Activated CD8-positive, alpha-beta T cell treated with anti-CD3 and anti-CD28 coated beads, Interleukin-2, amount 10 ng/mL, durations not matched to agents 7 days and 5 days (primary cell): ENCODE results near the gene OR9G4. TPM values are rescaled to one million over a fixed set of nuclear protein-coding genes. Genes with fewer than 3 reads are reported as not detected.

Source experiments
- ATAC-seq: fragments of 150-1000 bp; cut with Tn5 transposase; one replicate; pipeline ENCODE4 v1.10.0; 2021; ENCODE audit warnings: moderate library complexity
- CTCF ChIA-PET: fragments of 350-600 bp; sonication (Branson Sonifier 250); formaldehyde crosslinking; loops from one replicate; lab custom pipeline; 2021; ENCODE audit warnings: antibody characterized with exemption; lab: Charles Lee
- POLR2A ChIA-PET: fragments of 350-600 bp; sonication (Branson Sonifier 250); formaldehyde crosslinking; loops from one replicate; lab custom pipeline; 2021; ENCODE audit warnings: antibody characterized with exemption; lab: Charles Lee
- DNase-seq: peaks from one replicate; pipeline ENCODE4 v3.0.0-alpha.2; 2020
- H3K27ac Mint-ChIP-seq: one replicate; pipeline ENCODE4 v1.8.0; 2021; ENCODE audit warnings: mild to moderate bottlenecking, mixed read lengths
- H3K27me3 Mint-ChIP-seq: one replicate; pipeline ENCODE4 v1.8.0; 2021; ENCODE audit warnings: low read depth, mixed read lengths
- H3K36me3 Mint-ChIP-seq: one replicate; pipeline ENCODE4 v1.8.0; 2021; ENCODE audit warnings: low read depth, mixed read lengths
- H3K4me1 Mint-ChIP-seq: one replicate; pipeline ENCODE4 v1.8.0; 2021; ENCODE audit warnings: low read depth, mixed read lengths
- H3K4me3 Mint-ChIP-seq: one replicate; pipeline ENCODE4 v1.8.0; 2021; ENCODE audit warnings: mild to moderate bottlenecking, mixed read lengths
- H3K9me3 Mint-ChIP-seq: one replicate; pipeline ENCODE4 v1.8.0; 2022; ENCODE audit warnings: mixed read lengths; ENCODE audit not compliant: insufficient read depth
- microRNA-seq: library from miRNA; unstranded; fragments of <30 nt; microRNA quantifications from one replicate; pipeline ENCODE4 v1.2.0, GENCODE V29; 2022
- total RNA-seq, 2 experiments: library from RNA; stranded (reverse); gene quantifications; one replicate each; pipeline ENCODE4 v1.2.3, GENCODE V29; 2021

OR9G4 gene
- total RNA-seq, 2 experiments from 2014 or later = not detected

DNA sequence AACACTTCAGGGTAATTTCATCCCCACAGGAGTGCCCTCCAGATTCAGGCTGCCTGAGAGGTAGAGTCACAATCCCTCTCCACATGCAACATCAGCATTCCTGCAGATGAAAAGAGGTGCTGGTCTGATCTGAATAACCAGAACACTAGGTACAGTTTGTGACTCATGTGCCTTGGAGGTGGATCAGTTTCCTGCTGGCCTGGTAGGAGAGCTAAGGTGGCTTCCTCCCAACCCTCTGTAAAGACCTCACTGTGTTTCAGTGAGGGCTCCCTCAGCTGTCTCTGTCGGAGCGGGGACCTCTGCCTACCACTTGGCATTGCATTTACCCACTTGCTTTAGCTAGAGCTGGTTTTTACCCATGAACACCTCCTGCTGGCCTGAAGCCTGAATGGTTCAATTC, 42.0 kb downstream of the OR9G4 start:
- CTCF ChIA-PET = no interaction called here
- H3K4me3 Mint-ChIP-seq = no peak overlapping the region

DNA sequence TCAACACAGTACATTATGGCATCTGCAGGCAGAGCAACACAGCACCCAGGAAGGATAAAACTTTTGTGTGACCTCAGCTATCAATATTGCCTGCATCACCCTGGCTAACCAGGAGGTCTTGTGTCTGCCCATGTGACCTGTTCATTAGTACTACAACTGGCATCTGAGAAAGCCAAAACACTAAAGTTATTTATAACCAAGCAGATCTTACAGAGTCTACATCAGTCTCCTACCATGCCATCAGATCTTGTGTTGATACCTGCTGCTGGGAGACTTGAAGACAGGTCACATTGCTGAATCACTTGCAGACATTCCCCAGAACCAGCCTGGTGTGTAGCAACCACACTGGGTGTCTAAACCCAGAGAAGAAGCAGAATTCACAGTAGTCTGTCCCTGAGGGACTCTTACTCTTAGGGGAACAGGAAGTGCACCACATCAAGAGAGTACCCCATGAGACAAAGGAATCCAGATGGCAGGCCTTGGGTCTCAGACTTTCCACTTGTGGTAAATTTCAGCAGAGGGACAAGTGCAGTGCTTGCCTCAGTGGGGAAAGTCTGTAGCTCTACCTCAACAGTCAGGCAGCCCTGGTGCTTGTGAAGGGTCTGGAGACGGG, 42.6 kb downstream of the OR9G4 start:
- Mint-ChIP-seq H3K4me1 (no peaks in the 10 kb centered on the region), H3K27me3 (no peaks in the 10 kb centered on the region), H3K4me3 (no peak overlapping the region), H3K36me3 (no peaks in the 10 kb centered on the region), H3K9me3 (peaks cover 9% of the 10 kb centered on the region), H3K27ac (no peak overlapping the region)
- CTCF ChIA-PET = no interaction called here
- no peak for DNase-seq
- POLR2A ChIA-PET = no interaction called here
- ATAC-seq = no peak

More for the DNA sequence above, 42.0 kb downstream of the OR9G4 start:
- no peak overlapping the region for H3K27ac Mint-ChIP-seq
- no peaks in the 10 kb centered on the region for H3K4me1 Mint-ChIP-seq
- POLR2A ChIA-PET = no interaction called here
- peaks cover 9% of the 10 kb centered on the region for H3K9me3 Mint-ChIP-seq
- H3K27me3 Mint-ChIP-seq = no peaks in the 10 kb centered on the region
- no peak for DNase-seq
- H3K36me3 Mint-ChIP-seq = no peaks in the 10 kb centered on the region
- no peak for ATAC-seq

DNA sequence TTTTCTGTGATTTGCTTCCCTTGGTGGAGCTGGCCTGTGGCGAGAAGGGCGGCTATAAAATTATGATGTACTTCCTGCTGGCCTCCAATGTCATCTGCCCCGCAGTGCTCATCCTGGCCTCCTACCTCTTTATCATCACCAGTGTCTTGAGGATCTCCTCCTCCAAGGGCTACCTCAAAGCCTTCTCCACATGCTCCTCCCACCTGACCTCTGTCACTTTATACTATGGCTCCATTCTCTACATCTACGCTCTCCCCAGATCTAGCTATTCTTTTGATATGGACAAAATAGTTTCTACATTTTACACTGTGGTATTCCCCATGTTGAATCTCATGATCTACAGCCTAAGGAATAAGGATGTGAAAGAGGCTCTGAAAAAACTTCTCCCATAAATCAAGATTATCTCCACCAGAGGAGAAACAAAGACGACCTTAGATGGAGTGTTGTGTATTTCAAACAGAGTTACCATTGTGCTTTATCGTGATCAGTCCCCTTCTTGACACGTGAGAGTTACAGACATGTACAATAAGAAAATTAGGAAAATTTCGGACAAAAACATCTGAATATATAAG, 47.5 kb downstream of the OR9G4 start:
- H3K4me3 Mint-ChIP-seq = no peak overlapping the region
- ChIA-PET POLR2A (no interaction called here), CTCF (no interaction called here)
- H3K27me3 Mint-ChIP-seq = no peaks in the 10 kb centered on the region
- H3K9me3 Mint-ChIP-seq = no peaks in the 10 kb centered on the region
- H3K4me1 Mint-ChIP-seq = no peaks in the 10 kb centered on the region
- H3K27ac Mint-ChIP-seq = no peak overlapping the region
- ATAC-seq (no peak), DNase-seq (no peak)
- H3K36me3 Mint-ChIP-seq = no peaks in the 10 kb centered on the region

DNA sequence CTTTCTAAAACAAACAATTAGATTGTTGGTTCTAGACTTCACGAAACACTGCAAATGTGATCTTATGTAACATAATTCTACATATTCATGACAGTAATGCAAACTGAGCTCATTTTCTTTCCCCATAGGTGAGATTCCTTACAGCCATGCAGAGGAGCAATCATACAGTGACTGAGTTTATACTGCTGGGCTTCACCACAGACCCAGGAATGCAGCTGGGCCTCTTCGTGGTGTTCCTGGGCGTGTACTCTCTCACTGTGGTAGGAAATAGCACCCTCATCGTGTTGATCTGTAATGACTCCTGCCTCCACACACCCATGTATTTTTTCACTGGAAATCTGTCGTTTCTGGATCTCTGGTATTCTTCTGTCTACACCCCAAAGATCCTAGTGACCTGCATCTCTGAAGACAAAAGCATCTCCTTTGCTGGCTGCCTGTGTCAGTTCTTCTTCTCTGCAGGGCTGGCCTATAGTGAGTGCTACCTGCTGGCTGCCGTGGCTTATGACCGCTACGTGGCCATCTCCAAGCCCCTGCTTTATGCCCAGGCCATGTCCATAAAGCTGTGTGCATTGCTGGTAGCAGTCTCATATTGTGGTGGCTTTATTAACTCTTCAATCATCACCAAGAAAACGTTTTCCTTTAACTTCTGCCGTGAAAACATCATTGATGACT, 48.1 kb downstream of the OR9G4 start:
- ChIA-PET CTCF (no interaction called here), POLR2A (no interaction called here)
- H3K27ac Mint-ChIP-seq = no peak overlapping the region
- no peak for ATAC-seq
- H3K4me3 Mint-ChIP-seq = no peak overlapping the region
- no peak for DNase-seq
- H3K9me3 Mint-ChIP-seq = no peaks in the 10 kb centered on the region
- no peaks in the 10 kb centered on the region for H3K27me3 Mint-ChIP-seq
- no peaks in the 10 kb centered on the region for H3K36me3 Mint-ChIP-seq
- no peaks in the 10 kb centered on the region for H3K4me1 Mint-ChIP-seq

DNA sequence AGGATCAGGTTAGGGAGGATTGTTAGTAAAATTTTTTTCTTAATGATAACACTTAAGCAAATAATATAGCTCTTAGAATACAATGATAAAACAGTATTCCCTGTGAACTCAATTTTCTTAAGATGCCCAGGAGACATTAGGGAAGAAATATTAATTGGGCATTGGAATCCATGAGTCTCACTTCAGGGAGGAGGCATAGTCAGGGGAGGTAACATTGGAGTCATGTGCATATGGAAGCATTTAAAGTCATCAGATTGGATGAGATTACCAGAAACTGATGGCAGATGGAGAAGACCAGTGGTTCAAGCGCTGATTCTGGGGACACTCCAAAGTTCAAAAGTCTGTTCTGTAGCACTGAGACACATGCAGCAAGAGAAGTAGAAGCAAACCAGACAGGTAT, 49.7 kb downstream of the OR9G4 start, which contains the start of gene OR9G1:
OR9G1 (plus strand) TSS at position 301 of the 400 bp plus-strand sequence. CDS start 1,293 bp downstream, outside the sequence.
- ATAC-seq (no peak), DNase-seq (no peak)
- ChIA-PET POLR2A (no interaction called here), CTCF (no interaction called here)
- H3K36me3 Mint-ChIP-seq = no peaks in the 10 kb centered on the region
- no peak within 1 kb of the TSS for H3K27ac Mint-ChIP-seq
- H3K9me3 Mint-ChIP-seq = no peaks in the 10 kb centered on the region
- no peaks in the 10 kb centered on the region for H3K4me1 Mint-ChIP-seq
- no peak within 1 kb of the TSS for H3K4me3 Mint-ChIP-seq
- H3K27me3 Mint-ChIP-seq = no peaks in the 10 kb centered on the region

DNA sequence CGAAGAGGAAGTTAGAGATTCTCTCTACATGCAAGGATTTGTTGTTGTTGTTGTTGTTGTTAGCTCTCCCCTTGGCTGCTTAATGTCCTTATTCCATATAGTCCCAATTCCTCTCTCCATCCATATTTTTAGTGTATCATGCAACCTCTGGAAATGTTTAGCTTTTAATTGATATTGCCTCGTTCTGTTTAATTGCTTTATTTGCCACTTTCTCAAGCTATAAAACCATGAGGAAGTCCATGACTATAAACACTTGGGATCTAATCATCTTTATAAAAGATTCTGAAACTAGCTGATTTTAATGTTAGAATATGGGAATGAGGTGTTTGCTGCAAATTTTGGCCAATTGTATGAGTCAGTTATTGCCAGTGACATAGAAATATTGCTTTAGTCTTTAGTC, 55.1 kb downstream of the OR9G4 start:
- Mint-ChIP-seq H3K36me3 (no peaks in the 10 kb centered on the region), H3K27ac (no peak overlapping the region), H3K9me3 (peaks cover 3% of the 10 kb centered on the region), H3K4me3 (no peak overlapping the region), H3K27me3 (no peaks in the 10 kb centered on the region), H3K4me1 (no peaks in the 10 kb centered on the region)
- ATAC-seq = no peak
- ChIA-PET CTCF (no interaction called here), POLR2A (no interaction called here)
- no peak for DNase-seq

Small RNAs within 50 kb of the gene (microRNA-seq; reads per million reads assigned to microRNA genes)
- gene MIR6128 = not detected

Other genes with a start within 250 kb of the OR9G4 start
- not detected for gene OR5M11, start 205.4 kb downstream of the OR9G4 start, total RNA-seq
- not detected for gene OR5M10, start 171.0 kb downstream of the OR9G4 start, total RNA-seq
- gene OR5M1, start 133.8 kb downstream of the OR9G4 start, total RNA-seq = not detected
- gene OR5AP2, start 106.3 kb downstream of the OR9G4 start, total RNA-seq = not detected
- gene OR5AR1, start 85.0 kb downstream of the OR9G4 start, total RNA-seq = not detected
- not detected for gene OR9G1, start 49.6 kb downstream of the OR9G4 start, total RNA-seq
- not detected for gene OR5AK2, start 240.2 kb upstream of the OR9G4 start, total RNA-seq